ENCODE measurements around the gene FOXK2.

FOXK2 gene

DNA sequence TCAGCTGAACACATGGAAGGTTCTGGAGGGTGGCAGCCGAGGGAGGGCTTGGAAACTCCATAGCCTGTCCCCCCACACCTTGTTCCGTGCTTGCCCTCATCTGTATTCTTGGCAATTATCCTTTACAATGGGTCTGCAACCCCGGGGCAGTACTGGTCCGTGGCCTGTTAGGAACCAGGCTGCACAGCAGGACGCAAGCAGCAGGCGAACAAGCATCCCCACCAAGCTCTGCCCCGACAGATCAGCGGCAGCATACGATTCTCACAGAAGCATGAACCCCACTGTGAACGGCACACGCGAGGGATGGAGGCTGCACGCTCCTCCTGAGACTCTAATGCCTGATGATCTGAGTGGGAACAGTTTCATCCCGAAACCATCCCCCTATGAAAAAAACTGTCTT is 122.5 kb downstream of the FOXK2 start:
- no peak for DNase-seq (ENCODE audit: low spot score)

DNA sequence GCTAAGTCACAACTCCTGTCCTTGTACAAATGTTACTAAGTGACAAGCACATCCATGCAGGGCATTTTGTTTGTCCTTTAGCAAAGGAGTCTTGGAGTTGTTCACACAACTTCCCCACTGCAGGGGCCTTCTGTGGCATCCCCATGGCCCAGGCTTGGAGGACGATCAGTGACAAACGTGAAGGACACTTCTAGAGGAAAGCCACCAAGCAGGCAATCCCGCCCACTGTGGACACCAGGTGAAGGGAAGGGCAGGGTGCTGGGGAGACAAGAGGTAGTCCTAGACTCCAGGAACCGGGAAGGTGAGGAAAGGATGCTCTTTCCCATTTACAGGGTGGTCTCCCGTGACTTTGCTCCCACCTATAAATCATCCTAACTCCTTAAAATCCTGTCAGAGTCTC is 124.6 kb downstream of the FOXK2 start:
- no peak for DNase-seq (ENCODE audit: low spot score)

- DNase-seq (ENCODE audit: low spot score), result no peak
These were observed 126.0 kb downstream of the FOXK2 start for GRCh38 chr17:82645516-82645915.

- DNase-seq (ENCODE audit: low spot score), result peak; percentile 58
These were observed 128.1 kb downstream of the FOXK2 start for GRCh38 chr17:82647593-82648164.

GRCh38 chr17:82648165-82648668 is 128.7 kb downstream of the FOXK2 start, which contains the start of gene WDR45B:
Gene WDR45B, minus strand, starts transcription at chr17:82648444. Its CDS starts 104 bp downstream, at chr17:82648340.
- DNase-seq (ENCODE audit: low spot score), result peak; percentile 96

- no peak for DNase-seq (ENCODE audit: low spot score)
These were observed 129.3 kb downstream of the FOXK2 start for GRCh38 chr17:82648742-82649331.

GRCh38 chr17:82649501-82650261 is 130.1 kb downstream of the FOXK2 start:
- no peak for DNase-seq (ENCODE audit: low spot score)

DNA sequence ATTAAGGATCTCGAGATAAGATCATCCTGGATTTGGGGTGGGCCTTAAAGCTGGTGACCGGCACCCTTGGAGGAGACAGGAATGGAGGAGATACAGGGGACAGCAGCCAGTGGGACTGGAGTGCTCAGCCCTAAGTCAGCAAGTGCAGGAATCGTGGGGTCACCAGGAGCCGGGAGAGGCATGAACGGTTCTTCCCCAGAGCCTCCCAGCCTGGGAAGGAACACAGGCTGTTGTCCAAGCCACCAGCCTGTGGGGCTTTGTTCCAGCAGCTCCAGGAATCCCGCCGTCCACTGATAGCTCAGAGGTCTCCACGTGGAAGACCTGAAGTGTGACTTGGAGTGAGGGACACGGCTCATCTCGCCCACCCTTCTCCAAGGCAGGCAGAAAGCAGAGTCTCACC is 131.2 kb downstream of the FOXK2 start:
- no peak for DNase-seq (ENCODE audit: low spot score)

DNA sequence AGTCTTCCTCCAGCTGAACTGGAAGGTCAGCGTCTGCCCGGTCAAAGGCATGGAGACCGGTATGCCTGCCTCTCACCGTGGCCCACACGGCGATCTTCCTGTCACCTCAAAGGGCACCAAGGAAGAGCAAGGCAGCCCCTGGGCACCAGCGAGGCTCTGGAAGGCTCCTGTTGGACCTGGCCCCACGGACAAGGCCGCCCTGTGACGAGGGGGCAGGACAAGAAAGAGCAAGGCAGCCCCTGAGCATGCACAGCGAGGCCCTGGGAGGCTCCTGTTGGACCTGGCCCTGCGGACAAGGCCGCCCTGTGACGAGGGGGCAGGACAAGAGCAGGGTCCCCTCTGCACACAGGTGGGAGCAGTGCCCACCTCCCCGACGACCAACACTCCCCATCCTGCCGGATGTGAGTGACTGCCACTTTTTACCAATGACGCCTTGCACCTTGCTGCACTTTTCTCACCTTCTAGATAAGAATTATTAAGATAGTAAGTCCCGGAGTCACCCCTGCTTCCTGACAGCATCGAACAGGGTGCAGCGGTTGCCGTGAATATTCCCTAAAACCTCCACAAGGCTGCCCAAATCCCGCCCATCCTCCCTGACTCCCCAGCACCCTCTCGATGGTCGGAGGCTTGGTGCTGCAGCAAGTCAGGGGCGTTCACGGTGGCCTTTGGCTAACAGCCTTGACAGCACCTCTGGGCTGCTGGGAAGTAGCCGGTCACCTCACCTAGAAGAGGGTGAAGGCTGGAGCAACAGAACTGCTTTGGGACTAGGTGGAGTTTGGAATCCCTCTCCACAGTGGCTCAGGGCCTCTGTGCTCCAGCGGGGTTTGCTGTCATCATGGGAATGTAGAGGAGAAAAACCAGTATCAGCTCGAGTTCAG is 134.4 kb downstream of the FOXK2 start:
- DNase-seq (ENCODE audit: low spot score), result no peak

Measured in HuH-7.5 (cell line).